ENCODE measurements around the gene BRDT.
A peak's percentile ranks its signal among the peaks of the same experiment; 100 is the strongest.
"Not testable (repeated sequence)": the region's sequence is repeated elsewhere in the genome, so short reads cannot be mapped to it uniquely, and the experiment has no call there.

Gene BRDT

DNA sequence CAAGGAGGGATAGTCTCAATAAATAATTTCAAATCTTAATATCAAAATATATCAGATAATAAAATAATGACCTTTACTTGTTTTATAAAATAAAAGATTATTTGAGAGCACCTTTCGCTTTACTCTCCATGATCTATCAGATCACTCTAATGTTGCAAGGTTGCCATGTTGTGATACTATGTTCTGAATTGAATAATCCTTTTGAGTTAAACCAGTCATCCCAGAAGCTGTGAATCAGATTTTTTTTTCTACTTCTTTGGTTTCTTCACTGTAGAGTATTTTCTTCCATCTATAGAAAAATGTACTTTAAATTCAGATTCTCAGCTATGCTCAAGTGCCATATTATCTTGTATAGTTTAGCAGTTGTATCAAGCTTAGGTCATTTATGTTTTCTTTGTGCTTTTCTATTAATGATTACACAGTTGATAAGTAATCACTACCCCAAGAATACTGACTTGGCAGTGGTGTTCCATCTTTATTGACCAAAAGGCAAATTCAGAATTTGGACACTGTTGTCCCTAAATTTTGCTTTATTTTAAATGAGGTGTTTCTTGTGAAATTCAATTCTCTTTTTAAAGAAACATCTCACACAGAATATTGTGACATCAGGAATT is 32.9 kb downstream of the BRDT start:
- no peak for DNase-seq (ENCODE audit: low spot score)

- DNase-seq (ENCODE audit: low spot score), result no peak
These were observed 44.1 kb downstream of the BRDT start for GRCh38 chr1:91993256-91993655.

DNA sequence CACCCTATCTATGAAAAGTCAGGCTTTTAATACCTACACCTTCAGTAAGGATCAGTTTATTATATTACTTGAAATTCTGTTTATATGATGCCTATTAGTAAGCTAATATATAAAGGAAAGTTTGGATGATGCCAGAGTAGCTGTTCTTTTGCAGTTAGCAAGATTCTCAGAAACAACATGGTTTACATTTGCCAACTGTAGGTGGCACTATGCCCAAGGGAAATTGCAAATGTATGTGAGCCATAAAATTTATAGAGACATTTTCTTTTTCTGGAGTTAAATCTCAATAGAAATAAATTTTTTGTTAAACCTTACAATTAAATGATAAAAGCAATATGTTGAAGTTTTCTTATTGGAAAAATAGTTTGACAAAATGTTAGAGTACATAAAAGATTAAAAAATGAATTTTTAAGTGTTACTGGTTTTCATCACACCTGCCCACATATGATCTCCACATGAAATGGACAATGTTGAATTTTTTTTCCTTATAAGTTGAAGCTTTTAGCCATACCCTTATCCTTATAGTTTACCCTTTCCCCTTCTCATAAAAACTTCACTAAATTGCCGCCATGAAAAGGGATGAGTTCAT is 48.5 kb downstream of the BRDT start:
- DNase-seq (ENCODE audit: low spot score), result no peak

- DNase-seq (ENCODE audit: low spot score), result no peak
These were observed 54.9 kb downstream of the BRDT start for GRCh38 chr1:92004129-92004528.

DNA sequence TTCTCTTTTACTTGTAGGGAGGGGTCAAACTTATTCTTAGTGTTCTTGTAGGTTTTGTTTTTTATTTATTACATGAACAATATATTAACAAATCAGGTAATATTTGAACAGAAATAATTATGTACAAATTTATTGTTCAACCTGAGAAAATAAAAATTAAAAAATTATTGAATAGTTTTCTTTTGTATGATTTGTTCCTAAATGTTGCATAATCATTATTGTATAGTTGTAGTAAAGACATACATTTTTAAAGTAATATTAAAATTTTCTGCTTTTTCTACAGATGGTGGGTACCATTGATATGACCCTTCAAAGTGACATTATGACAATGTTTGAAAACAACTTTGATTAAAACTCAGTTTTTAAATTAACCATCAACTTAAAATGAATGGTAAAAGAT is 64.7 kb downstream of the BRDT start:
- DNase-seq (ENCODE audit: low spot score), result no peak

DNA sequence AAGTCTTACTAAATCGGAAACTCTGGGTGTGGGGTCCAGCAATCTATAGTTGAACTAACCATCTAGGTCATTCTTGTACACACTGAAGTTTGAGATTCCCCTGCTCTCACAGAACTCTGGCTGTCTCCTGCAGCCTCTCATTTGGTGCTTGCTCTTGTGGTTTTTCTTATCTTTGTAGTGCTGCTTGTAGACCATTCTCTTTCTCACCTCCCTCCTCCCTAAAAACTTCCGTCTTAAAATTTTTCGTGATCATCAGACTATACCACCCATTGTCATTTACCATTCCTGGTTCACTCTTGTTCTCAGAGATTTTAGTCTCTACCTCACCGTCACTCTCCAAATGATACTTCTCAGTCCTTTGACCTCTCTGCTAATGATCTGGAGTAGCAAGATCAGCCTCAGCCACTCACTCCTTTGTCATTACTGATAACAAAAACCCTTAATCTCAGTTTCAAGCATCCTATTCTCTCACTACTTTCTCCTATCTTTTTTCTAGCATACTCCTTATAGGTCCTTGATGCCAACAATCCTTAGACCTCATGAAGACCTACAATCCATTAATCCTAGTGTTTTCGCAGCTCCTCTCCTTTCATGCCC is 67.6 kb downstream of the BRDT start:
- no peak for DNase-seq (ENCODE audit: low spot score)

DNA sequence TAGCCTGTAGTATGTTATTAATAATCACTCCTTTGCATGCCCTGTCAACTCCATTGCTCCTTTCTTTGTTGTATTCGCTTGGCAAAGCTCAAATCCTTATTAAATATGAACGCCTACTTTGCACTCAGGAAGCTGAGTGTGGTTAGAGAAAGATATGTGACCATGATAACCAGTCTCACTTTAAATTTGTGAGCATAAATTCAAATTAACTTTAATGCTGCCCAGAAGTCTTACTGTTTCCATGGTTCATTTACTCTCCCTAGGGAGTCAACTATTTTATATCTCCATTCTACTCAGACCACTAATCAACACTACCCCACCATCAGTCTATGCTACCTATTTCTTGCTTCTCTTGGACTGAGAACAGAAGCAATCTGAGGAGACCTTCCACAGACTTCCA is 68.5 kb downstream of the BRDT start:
- no peak for DNase-seq (ENCODE audit: low spot score)

DNA sequence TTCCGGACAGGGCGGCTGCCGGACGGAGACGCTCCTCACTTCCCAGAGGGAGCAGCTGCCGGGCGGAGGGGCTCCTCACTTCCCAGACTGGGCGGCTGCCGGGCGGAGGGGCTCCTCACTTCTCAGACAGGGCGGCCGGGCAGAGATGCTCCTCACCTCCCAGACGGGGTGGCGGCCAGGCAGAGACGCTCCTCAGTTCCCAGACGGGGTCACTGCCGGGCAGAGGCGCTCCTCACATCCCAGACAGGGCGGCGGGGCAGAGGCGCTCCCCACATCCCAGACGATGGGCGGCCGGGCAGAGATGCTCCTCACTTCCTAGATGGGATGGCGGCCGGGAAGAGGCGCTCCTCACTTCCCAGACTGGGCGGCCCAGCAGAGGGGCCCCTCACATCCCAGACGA is 76.8 kb downstream of the BRDT start:
- DNase-seq (ENCODE audit: low spot score), result not testable (repeated sequence)

GRCh38 chr1:92026806-92027205 is 77.6 kb downstream of the BRDT start:
- no peak for DNase-seq (ENCODE audit: low spot score)

DNA sequence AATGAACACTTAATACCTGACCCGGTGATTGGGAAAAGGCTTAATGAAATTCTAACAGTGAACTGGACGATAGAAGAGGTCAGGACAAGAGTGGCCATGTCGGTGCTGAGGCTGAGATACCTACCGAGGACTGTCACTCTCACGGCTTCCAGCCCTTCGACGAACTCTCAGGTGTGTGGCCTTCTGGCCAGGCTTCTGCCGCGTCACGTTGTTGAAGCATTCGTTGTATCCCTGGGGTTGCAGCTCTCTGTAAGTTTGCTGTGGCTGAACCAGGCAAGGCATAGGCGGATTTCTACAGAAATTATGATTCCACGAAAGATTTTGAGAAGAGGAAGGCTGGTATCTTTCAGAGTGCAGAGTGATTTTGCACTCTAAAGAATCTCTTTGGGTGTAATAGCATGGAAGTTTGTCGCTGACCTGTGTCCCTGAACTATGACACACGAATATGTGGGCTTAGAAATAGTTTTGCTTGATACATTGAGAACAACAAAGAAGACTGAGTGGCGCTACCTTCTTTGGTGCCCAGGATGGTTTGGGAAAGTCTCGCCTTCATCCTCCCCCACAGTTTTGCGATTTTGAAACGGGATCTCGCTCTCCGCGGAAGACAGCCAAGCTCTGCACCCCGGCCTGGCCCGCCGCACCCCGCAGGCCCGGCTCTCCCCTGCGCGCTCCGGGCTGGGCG is 80.2 kb downstream of the BRDT start:
- peak; percentile 6 for DNase-seq (ENCODE audit: low spot score)

DNA sequence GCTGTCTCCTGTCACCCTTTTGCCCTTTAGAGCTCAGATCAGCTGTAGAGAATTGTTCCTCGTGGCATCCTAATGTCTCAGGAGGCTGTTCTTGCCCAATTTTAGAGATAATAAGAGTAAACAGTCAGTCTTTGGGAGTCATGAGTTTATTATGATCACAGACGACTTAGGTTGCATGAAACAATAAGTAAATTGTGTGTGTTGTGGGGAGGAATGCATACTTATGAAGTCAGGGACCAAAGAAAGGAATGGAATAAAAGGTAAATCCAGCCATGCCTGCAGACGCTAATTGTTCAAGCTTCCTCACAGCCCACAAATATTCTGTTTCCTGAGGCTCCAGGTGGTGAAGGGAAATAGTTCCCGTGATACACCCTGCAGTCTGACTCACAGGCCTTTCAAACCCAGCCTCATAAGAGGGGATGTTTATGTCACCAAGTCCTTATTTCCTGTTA is 81.5 kb downstream of the BRDT start:
- DNase-seq (ENCODE audit: low spot score), result no peak

- DNase-seq (ENCODE audit: low spot score), result no peak
These were observed 82.3 kb downstream of the BRDT start for GRCh38 chr1:92031281-92032110.

DNA sequence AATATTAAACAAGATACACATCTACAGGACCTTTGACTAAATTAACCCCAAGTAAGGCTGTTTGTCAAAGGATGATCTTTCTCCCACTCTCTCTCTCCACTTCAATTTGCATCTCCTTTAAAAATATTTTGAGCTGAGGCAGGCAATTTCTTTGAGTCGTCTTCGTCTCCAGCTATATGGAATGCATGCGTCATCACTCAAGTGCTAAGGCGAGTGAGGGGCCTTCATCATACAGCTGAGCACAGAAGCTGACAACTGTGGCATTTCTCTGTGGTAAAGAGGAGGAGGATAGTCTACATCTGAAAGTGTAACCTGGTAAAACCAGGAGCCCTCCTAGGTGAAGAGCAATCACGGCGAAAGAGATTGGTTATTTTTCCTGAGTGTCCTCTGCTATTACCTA is 88.2 kb downstream of the BRDT start:
- DNase-seq (ENCODE audit: low spot score), result no peak

- DNase-seq (ENCODE audit: low spot score), result no peak
These were observed 89.6 kb downstream of the BRDT start for GRCh38 chr1:92038695-92039346.

GRCh38 chr1:92040971-92041370 is 91.8 kb downstream of the BRDT start:
- DNase-seq (ENCODE audit: low spot score), result no peak

DNA sequence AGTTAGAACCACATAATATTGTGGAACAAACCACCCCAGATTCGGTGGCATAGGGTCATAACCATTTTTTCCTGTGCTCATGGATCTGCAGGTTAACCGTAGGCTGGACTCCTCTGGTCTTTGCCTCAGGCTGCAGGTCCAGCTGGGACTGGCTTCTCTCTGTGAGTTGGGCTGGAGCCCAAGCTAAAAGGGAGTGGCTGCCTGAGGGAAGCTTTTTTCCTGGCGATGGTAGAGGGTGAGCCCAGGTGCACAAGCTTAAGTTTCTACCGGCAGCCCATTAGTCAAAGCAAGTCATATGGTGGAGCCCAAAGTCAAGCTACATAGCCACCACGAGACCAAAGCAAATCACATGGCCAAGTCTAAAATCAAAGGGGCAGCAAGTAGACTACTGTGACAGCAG is 94.4 kb downstream of the BRDT start:
- DNase-seq (ENCODE audit: low spot score), result no peak

- no peak for DNase-seq (ENCODE audit: low spot score)
These were observed 96.7 kb downstream of the BRDT start for GRCh38 chr1:92045766-92046495.

- DNase-seq (ENCODE audit: low spot score), result no peak
These were observed 102.7 kb downstream of the BRDT start for GRCh38 chr1:92051948-92052347.
